Activated T-cell treated with anti-CD3 and anti-CD28 coated beads for 48 hours (primary cell): ENCODE results near the gene SETBP1.
"Not testable (repeated sequence)": the region's sequence is repeated elsewhere in the genome, so short reads cannot be mapped to it uniquely, and the experiment has no call there.

Experiments
- DNase-seq: peaks from one replicate; pipeline ENCODE4 v3.0.0-alpha.2; 2020; ENCODE audit warnings: low read depth

SETBP1 gene

DNA sequence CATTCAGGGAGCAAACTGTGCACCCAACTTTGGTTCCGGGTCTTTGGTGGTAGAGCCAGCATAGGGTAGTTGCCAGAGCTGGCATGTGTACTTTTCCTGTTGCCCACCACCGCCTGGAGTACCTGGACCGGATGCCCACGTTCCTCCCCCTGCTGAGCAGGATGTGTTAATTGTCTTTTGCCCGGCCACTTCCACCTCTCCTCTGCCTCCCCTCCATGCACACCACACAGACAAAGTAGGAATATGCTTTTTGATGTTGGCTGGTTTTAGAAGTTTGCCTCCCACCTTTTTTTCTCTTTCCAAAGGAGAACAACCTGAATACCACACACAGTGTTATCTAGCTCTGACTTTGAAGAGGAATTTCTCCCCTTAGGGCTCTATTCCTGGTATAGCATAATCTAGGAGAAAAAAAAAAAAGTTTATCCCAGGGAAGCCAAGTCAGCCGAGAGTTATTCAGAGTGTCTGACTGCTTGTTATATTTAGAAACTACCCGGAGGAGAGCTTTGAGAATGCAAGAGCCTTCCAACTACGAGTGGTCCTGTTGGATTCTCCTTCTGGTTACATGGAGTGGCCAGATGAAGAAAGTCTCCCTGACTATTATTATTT is 111.9 kb downstream of the SETBP1 start:
- DNase-seq, result no peak

- no peak for DNase-seq
Measured at GRCh38 chr18:44793194-44793593, 112.5 kb downstream of the SETBP1 start.

GRCh38 chr18:44793685-44794084 is 113.0 kb downstream of the SETBP1 start:
- DNase-seq, result no peak

DNA sequence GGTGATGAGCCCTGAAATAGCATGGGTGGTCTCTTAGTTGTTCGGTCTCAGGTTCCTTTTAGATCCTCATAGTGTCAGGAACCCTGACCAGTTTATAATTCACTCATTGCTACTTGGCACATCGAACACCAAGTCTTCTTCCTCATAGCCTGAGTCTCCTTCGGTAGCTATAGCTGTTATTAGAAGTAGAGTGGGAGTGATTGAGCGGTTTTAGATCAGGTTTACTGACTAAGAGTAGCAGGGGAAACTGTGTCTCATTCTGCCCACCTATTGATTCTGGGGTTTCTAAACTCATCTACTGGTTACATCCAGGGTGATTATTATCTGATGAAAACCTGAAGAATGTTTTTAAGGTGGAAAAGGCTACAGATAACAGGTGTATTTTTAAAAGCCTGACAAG is 114.6 kb downstream of the SETBP1 start:
- no peak for DNase-seq

DNA sequence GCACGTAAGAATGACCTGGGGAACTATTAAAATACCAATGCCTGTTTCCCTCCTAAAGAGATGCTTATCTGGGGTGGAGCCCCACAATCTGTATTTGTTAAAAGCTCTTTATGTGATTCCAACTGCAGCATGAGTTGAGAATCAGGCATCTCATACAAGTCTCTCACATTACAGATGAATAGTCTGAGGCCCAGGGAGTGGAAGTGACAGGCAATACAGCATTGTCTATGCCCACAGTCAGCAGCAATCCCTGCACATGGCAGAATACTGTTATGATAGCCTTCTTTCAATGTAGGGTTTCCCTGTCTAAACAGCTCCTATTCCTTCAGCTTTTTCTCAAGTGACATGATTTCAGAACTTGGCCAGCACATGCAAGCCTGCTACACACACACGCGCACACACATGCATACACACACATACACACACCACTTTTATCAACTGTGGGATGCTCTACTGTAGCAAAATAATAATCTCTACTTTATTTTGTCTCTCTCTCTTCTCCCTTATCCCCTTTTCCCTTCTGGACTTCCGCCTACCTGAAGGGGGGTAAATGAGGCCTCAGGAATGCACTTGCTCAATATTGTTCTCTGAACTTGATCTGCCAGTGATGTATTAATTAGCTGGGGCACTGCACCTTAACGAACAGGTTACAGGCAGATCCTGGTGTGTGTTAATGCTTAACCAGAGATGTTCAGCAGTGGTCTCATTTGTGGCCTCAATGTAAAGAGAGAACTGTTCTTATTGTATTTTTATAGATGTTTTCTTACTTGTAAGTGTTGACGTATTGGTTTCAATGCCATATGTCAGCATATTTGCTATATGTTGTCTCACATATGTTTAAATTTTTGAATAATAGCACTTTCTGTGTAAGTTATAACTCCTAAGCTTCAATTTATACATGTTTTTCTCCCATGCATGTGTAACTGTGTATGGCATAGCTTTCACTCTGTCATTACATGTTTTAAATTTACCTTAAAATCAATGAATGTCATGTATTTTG is 116.0 kb downstream of the SETBP1 start:
- DNase-seq, result no peak

- DNase-seq, result no peak
Measured at GRCh38 chr18:44798433-44799048, 117.9 kb downstream of the SETBP1 start.

- no peak for DNase-seq
Measured at GRCh38 chr18:44799382-44799906, 118.8 kb downstream of the SETBP1 start.

DNA sequence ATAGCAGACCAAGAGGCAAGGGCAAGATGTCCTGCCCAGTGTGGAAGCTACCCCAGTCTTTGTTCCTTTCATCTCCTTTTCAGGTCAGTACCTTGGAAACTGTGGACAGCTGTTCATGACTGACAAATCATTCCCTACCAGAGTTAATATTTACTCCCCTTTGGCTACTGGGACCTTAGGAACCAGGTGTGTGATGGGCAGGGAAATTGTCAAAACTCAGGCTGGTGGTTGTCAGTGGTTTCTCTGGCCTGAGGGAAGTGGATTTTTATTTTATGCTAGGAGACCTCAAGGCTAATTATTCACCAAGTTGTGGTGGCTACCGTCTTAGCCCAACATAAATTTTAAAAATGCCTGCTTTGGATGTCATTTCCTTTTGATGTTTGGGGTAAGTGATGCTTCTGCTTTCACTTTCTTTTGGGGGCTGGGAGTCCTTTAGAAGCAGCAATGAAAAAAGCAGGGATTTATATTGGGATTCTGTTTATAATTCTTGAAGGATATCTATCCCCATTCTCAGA is 119.3 kb downstream of the SETBP1 start:
- no peak for DNase-seq

- DNase-seq, result not testable (repeated sequence)
Measured at GRCh38 chr18:44800766-44801165, 120.1 kb downstream of the SETBP1 start.

DNA sequence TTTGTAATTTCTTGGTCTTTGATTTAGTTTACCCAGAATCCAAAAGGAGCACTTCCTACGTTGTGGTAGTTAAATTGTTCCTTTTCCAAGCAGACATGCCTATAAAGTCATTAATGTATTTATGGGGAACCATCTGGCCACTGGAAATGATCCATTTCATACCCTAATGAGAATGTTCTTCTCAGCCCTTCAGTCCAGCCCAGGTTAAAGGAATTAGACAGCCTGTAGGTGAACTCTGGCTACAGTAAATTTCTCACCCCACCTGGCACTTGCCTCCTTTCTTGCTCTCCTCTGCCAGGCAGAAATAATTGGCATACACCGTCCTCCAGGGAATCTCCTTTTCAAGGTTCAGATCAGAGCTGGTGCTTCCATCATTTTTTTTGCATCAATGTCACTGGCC is 121.1 kb downstream of the SETBP1 start:
- DNase-seq, result no peak

- DNase-seq, result no peak
Measured at GRCh38 chr18:44802508-44802907, 121.8 kb downstream of the SETBP1 start.

DNA sequence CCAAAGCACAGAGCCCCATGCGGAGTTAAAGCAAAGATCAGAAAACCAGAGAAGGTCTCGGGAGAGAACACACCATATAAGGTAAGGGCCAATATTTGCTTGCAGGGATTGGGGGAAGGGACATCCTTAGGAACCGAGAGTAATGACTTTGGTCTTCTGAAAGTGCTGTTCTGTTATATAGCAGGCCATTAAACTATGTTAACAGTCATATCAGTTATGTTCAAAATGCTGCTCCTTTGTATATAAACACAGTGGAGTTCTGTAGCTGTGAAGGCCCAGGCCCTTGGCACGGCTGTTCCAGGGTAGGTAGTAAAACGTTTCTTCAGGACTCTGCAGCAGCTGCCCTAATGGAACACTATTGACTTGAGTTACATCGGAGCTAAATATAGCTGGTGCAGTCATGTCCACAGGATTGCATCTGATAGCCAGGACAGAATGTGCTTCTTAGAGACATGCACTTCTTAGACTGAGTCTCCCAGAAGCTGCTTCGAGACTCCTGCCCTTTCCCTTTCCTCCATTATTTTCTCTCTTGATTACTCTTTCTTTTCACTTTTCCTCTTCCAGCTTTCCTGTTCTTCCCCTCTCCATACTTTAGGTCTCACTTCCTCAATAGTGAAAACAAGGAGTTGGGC is 122.4 kb downstream of the SETBP1 start:
- no peak for DNase-seq

- no peak for DNase-seq
Measured at GRCh38 chr18:44804033-44804432, 123.3 kb downstream of the SETBP1 start.

DNA sequence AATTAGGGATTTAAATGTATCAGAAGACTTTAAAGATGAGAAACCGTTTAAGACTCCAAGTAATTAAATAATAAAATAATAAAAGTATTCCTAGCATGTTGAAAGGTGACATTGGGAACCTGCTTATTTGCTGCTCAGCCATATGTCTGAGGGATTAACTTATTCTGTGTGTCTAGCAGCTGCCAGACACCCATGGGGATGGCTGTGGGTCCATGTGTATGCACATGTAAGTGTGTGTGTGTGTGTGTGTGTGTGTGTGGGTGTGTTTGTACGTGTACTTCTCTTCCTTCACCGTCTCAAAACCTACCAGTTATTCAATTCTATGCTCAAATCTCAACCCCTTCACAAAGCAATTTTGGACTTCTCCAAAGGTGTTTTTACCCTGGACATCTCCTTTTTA is 124.5 kb downstream of the SETBP1 start:
- DNase-seq, result no peak

- DNase-seq, result no peak
Measured at GRCh38 chr18:44805643-44806042, 125.0 kb downstream of the SETBP1 start.

DNA sequence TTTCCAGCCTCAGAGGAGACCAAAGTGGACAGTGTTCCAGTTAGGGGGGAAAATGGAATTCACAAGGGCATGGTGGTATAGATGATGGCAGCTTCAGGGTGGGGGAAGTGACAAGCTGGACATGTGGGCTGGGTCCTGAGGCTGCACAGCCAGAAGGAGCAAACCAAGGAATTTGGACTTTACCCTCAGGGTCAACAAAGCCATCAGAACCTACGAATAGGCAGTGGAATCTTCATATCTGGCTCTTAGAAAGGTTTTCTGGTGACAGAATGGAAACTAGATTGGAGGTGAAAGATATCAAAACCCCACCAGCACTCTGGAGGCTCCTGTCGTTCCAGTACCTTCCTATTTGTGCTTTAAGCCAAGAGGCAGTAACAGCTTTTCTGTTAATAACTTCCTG is 127.1 kb downstream of the SETBP1 start:
- no peak for DNase-seq

- no peak for DNase-seq
Measured at GRCh38 chr18:44811572-44812125, 131.0 kb downstream of the SETBP1 start.

GRCh38 chr18:44812426-44812825 is 131.7 kb downstream of the SETBP1 start:
- no peak for DNase-seq

- no peak for DNase-seq
Measured at GRCh38 chr18:44813586-44813985, 132.9 kb downstream of the SETBP1 start.

DNA sequence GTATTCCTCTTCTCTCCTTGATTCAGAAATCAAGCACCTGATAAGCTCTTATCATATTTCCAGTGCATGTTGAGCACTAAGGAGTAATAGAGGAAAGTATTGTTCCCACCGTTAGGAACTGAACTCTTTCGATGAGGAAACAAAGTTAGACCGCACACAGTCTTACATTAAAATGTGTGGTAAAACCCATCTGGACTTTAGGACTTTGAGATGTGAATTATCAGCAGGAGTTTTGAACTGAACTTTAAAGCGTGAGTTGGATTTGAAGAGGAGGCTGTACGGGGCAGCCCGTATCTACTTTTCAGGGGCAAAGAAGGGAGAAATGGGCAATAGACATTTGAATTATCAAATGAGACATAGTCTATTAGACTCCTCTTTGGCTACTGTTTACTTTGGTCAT is 134.4 kb downstream of the SETBP1 start:
- no peak for DNase-seq

GRCh38 chr18:44816050-44816449 is 135.4 kb downstream of the SETBP1 start:
- DNase-seq, result no peak

DNA sequence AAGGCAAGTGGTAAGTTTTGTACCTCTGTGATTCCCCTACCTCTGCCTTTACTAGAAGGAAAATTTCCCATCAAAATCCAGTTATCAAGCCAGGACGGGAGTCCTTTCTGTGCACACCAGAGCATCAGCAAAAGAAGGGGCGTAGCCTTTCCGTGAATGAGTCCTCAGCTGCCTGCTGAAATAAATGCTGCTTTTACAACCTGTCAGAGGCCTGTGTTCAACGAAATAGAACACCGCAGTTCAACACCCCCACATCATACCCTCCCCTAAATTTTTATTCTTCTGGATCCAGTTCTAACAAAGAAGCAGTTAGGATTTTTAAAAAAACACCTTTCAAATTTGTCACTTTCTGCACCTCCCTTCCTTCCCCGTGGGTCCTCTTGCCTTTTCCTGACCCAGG is 135.8 kb downstream of the SETBP1 start:
- no peak for DNase-seq
